ENCODE data around the gene BZW2. TPM values are rescaled to one million over a fixed set of nuclear protein-coding genes. Genes with fewer than 3 reads are reported as not detected.

BZW2 gene
- total RNA-seq, 1 experiment from 2014 or later = 85.4 TPM

- no peak for TF ChIP-seq CTCF (IDR thresholded peaks at IDR 0.05; ENCODE audit: unreplicated experiment)
- peaks cover 38% of the 10 kb centered on the region for H3K4me1 Mint-ChIP-seq (ENCODE audit: insufficient read depth, unreplicated experiment)
- no peaks in the 10 kb centered on the region for H3K9me3 Mint-ChIP-seq (ENCODE audit: unreplicated experiment)
- DNase-seq (ENCODE audit: unreplicated experiment) = peak; percentile 46
- intact Hi-C loops (cut with micrococcal nuclease) = loop anchor here (5.0 kb wide), 1 partner anchor 106 kb away; the partner anchor contains the start of gene TSPAN13
- ChIA-PET POLR2A (interaction anchor here (0.6 to 7.5 kb wide), 19 partner anchors 10 to 270 kb away, joined by 3 to 106 read pairs (median 4); partner anchors contain the start of gene TSPAN13), CTCF (interaction anchor here (1.5 kb wide), 2 partner anchors 10 to 40 kb away, joined by 4 read pairs; no protein-coding TSS in a partner anchor)
- H3K27ac Mint-ChIP-seq (ENCODE audit: low read depth, unreplicated experiment) = peak overlapping the region; percentile 97
- H3K27me3 Mint-ChIP-seq (ENCODE audit: insufficient read depth, unreplicated experiment) = no peaks in the 10 kb centered on the region
- no peaks in the 10 kb centered on the region for H3K36me3 Mint-ChIP-seq (ENCODE audit: insufficient read depth, unreplicated experiment)
- H3K4me3 Mint-ChIP-seq (ENCODE audit: unreplicated experiment) = peak overlapping the region; percentile 86
- BruUV-seq (replicated peaks) = no TSS peak
Measured at GRCh38 chr7:16646472-16647072, 591 bp downstream of the BZW2 start.

GRCh38 chr7:16647435-16647960, 1.5 kb downstream of the BZW2 start:
- no peak for DNase-seq (ENCODE audit: unreplicated experiment)
- H3K27me3 Mint-ChIP-seq (ENCODE audit: insufficient read depth, unreplicated experiment) = no peaks in the 10 kb centered on the region
- BruUV-seq (replicated peaks) = no TSS peak
- no peak overlapping the region for H3K27ac Mint-ChIP-seq (ENCODE audit: low read depth, unreplicated experiment)
- peak overlapping the region; percentile 86 for H3K4me3 Mint-ChIP-seq (ENCODE audit: unreplicated experiment)
- CTCF ChIA-PET = interaction anchor here (0.6 to 1.6 kb wide), 4 partner anchors 9 to 44 kb away, joined by 3 to 4 read pairs (median 4); no protein-coding TSS in a partner anchor
- no peaks in the 10 kb centered on the region for H3K36me3 Mint-ChIP-seq (ENCODE audit: insufficient read depth, unreplicated experiment)
- POLR2A ChIA-PET = interaction anchor here (0.9 to 7.5 kb wide), 8 partner anchors 10 to 303 kb away, joined by 3 to 106 read pairs (median 6); partner anchors contain the start of gene TSPAN13
- intact Hi-C loops (cut with micrococcal nuclease) = loop anchor here (5.0 kb wide), 1 partner anchor 105 kb away; the partner anchor contains the start of gene TSPAN13
- TF ChIP-seq CTCF (IDR thresholded peaks at IDR 0.05; ENCODE audit: unreplicated experiment) = no peak
- peaks cover 39% of the 10 kb centered on the region for H3K4me1 Mint-ChIP-seq (ENCODE audit: insufficient read depth, unreplicated experiment)
- no peaks in the 10 kb centered on the region for H3K9me3 Mint-ChIP-seq (ENCODE audit: unreplicated experiment)

- POLR2A ChIA-PET = interaction anchor here (0.8 to 7.5 kb wide), 4 partner anchors 9 to 302 kb away, joined by 3 to 106 read pairs (median 40); no protein-coding TSS in a partner anchor
- H3K27me3 Mint-ChIP-seq (ENCODE audit: insufficient read depth, unreplicated experiment) = no peaks in the 10 kb centered on the region
- H3K27ac Mint-ChIP-seq (ENCODE audit: low read depth, unreplicated experiment) = peak overlapping the region; percentile 13
- intact Hi-C loops (cut with micrococcal nuclease) = loop anchor here (5.0 kb wide), 1 partner anchor 104 kb away; the partner anchor contains the start of gene TSPAN13
- CTCF ChIA-PET = interaction anchor here (0.5 to 1.6 kb wide), 3 partner anchors 9 to 45 kb away, joined by 3 to 4 read pairs (median 3); no protein-coding TSS in a partner anchor
- no TSS peak for BruUV-seq (replicated peaks)
- TF ChIP-seq CTCF (IDR thresholded peaks at IDR 0.05; ENCODE audit: unreplicated experiment) = no peak
- H3K4me1 Mint-ChIP-seq (ENCODE audit: insufficient read depth, unreplicated experiment) = peaks cover 46% of the 10 kb centered on the region
- no peaks in the 10 kb centered on the region for H3K36me3 Mint-ChIP-seq (ENCODE audit: insufficient read depth, unreplicated experiment)
- peak; percentile 30 for DNase-seq (ENCODE audit: unreplicated experiment)
- peak overlapping the region; percentile 47 for H3K4me3 Mint-ChIP-seq (ENCODE audit: unreplicated experiment)
- no peaks in the 10 kb centered on the region for H3K9me3 Mint-ChIP-seq (ENCODE audit: unreplicated experiment)
Measured at GRCh38 chr7:16648551-16648950, 2.6 kb downstream of the BZW2 start.

GRCh38 chr7:16649196-16649595, 3.2 kb downstream of the BZW2 start:
- H3K4me3 Mint-ChIP-seq (ENCODE audit: unreplicated experiment) = peak overlapping the region; percentile 47
- no peaks in the 10 kb centered on the region for H3K36me3 Mint-ChIP-seq (ENCODE audit: insufficient read depth, unreplicated experiment)
- peaks cover 40% of the 10 kb centered on the region for H3K4me1 Mint-ChIP-seq (ENCODE audit: insufficient read depth, unreplicated experiment)
- no peaks in the 10 kb centered on the region for H3K27me3 Mint-ChIP-seq (ENCODE audit: insufficient read depth, unreplicated experiment)
- POLR2A ChIA-PET = interaction anchor here (0.7 to 7.5 kb wide), 3 partner anchors 8 to 792 kb away, joined by 3 to 106 read pairs (median 76); no protein-coding TSS in a partner anchor
- peak overlapping the region; percentile 13 for H3K27ac Mint-ChIP-seq (ENCODE audit: low read depth, unreplicated experiment)
- CTCF ChIA-PET = interaction anchor here (0.5 kb wide), 1 partner anchor 8 kb away, joined by 3 read pairs; no protein-coding TSS in a partner anchor
- no TSS peak for BruUV-seq (replicated peaks)
- peak; percentile 45 for DNase-seq (ENCODE audit: unreplicated experiment)
- TF ChIP-seq CTCF (IDR thresholded peaks at IDR 0.05; ENCODE audit: unreplicated experiment) = no peak
- no peaks in the 10 kb centered on the region for H3K9me3 Mint-ChIP-seq (ENCODE audit: unreplicated experiment)
- intact Hi-C loops (cut with micrococcal nuclease) = loop anchor here (5.0 kb wide), 1 partner anchor 103 kb away; the partner anchor contains the start of gene TSPAN13
